Parathyroid adenoma (tissue), 2 donors: ENCODE results near the gene PALLD.
A peak's percentile ranks its signal among the peaks of the same experiment; 100 is the strongest.

Source experiments
- H2AFZ ChIP-seq: fragments of 300-600 bp; sonication (generic); one replicate; pipeline ENCODE4 v1.7.0; 2017; ENCODE audit warnings: antibody characterized with exemption, mild to moderate bottlenecking
- H3K27ac ChIP-seq: fragments of 300-600 bp; sonication (generic); one replicate; pipeline ENCODE4 v1.7.0; 2017
- H3K27me3 ChIP-seq: fragments of 300-600 bp; sonication (generic); one replicate; pipeline ENCODE4 v1.7.0; 2017; ENCODE audit warnings: low read length; ENCODE audit not compliant: control insufficient read depth, insufficient read depth
- H3K36me3 ChIP-seq: fragments of 300-600 bp; sonication (generic); one replicate; pipeline ENCODE4 v1.7.0; 2017; ENCODE audit warnings: low read length; ENCODE audit not compliant: control insufficient read depth, insufficient read depth
- H3K4me1 ChIP-seq: fragments of 300-600 bp; sonication (generic); one replicate; pipeline ENCODE4 v1.7.0; 2017; ENCODE audit warnings: control low read depth
- H3K4me2 ChIP-seq: fragments of 300-600 bp; sonication (generic); one replicate; pipeline ENCODE4 v1.7.0; 2017; ENCODE audit warnings: low read length
- H3K4me3 ChIP-seq: fragments of 300-600 bp; sonication (generic); one replicate; pipeline ENCODE4 v1.7.0; 2017; ENCODE audit warnings: low read depth, low read length
- H3K79me2 ChIP-seq: fragments of 300-600 bp; sonication (generic); one replicate; pipeline ENCODE4 v1.7.0; 2017; ENCODE audit warnings: control low read depth
- H3K9ac ChIP-seq: fragments of 300-600 bp; sonication (generic); one replicate; pipeline ENCODE4 v1.7.0; 2017; ENCODE audit warnings: mild to moderate bottlenecking
- H3K9me3 ChIP-seq: fragments of 300-600 bp; sonication (generic); one replicate; pipeline ENCODE4 v1.7.0; 2017; ENCODE audit warnings: low read length; ENCODE audit not compliant: control insufficient read depth
- CTCF ChIP-seq: fragments of 300-600 bp; sonication (generic); IDR thresholded peaks from one replicate; pipeline ENCODE4 v1.7.0; 2017; ENCODE audit warnings: antibody characterized with exemption, mild to moderate bottlenecking
- donor health status: primary hyperparathyroidism.

The PALLD gene

DNA sequence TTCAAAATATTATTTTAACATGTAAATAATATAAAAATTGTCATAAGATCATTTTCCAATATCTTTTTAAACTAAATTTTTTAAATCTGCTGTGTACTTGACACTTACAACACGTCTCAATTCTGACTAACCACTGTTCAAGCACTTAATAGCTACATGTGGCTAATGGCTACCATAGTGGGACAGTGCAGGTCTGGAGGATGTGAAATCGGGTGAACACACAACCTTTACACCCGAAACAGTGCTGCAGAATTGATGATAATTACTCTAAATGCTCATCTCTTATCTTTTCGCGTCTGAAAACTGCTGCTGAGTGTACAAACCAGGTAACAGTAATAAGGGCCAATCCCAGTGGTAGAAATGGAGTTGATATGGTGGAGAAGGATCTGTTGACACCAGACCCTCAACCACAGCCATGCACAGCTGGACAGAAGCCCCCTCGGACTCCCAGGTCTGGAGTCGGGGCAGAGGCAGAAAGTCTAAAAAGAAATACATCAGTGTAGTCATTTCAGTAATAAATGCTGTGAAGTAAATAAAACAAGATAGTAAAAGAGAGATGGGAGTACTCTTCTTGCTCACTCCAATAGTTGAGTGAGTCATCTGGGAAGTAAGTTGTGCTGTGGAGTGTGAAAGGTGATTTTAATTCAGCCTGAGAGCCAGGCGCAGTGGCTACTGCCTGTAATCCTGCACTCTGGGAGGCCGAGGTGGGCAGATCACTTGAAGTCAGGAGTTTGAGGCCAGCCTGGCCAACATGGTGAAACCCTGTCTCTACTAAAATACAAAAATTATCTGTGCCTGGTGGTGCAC is 363.2 kb downstream of the PALLD start:
- no peak for TF ChIP-seq CTCF
- Histone ChIP-seq H2AFZ (no peak overlapping the region), H3K27me3 (no peaks in the 10 kb centered on the region), H3K36me3 (no peaks in the 10 kb centered on the region), H3K9me3 (no peaks in the 10 kb centered on the region), H3K4me1 (peaks cover 4% of the 10 kb centered on the region), H3K9ac (no peak overlapping the region), H3K4me2 (no peak overlapping the region), H3K79me2 (peaks cover 12% of the 10 kb centered on the region), H3K27ac (peak overlapping the region; percentile 4), H3K4me3 (no peak overlapping the region)

- Histone ChIP-seq H3K9me3 (no peaks in the 10 kb centered on the region), H3K4me2 (no peak overlapping the region), H3K79me2 (peaks cover 10% of the 10 kb centered on the region), H3K4me3 (no peak overlapping the region), H3K27me3 (no peaks in the 10 kb centered on the region), H3K9ac (no peak overlapping the region), H3K4me1 (peaks cover 4% of the 10 kb centered on the region), H2AFZ (no peak overlapping the region), H3K27ac (no peak overlapping the region), H3K36me3 (no peaks in the 10 kb centered on the region)
- TF ChIP-seq CTCF = no peak
Observed at GRCh38 chr4:168860827-168861226, 364.0 kb downstream of the PALLD start.

DNA sequence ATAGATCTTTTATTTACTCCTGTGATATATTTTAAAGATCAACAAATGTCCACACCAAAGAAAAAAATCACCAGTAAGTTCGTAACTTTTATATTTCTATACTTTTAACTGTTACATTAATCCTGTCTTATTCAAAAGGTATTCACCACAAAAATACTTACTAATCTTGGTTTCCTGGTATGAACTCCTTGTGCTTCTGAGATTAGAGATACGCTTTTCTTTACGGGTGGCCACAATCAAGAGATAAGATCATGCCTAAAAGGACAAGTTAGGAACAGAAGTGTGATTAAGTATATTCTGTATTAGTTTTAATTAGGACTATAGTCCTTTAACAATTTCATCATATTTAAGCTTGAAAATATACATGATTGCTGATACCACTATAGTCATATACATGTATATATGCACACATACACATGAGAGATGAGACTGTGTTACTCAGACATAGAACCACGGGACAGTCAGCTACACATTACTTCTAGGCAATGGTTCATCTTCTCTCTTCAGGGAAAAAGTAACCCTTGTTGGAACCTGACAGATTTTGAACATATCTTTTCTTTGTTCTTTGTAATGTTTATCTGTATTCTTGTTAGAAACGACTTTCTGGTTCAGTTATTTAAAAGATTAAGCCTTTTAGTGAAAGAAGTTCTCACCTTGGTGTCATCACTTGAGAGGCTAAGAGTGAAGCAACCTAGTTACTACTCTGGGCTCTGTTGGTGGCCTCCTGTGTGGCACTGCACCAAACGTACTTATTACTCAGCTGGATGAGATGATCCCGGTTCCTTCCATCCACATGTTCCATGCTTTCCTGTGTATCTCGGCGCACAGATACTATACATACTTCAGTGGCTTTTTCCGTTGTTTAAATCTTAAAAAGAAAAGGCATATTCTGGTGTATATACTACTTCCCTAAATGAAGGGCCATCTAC is 367.1 kb downstream of the PALLD start:
- H3K4me3 ChIP-seq = no peak overlapping the region
- H3K4me2 ChIP-seq = no peak overlapping the region
- H3K27me3 ChIP-seq = no peaks in the 10 kb centered on the region
- H3K4me1 ChIP-seq = no peaks in the 10 kb centered on the region
- H3K79me2 ChIP-seq = peaks cover 6% of the 10 kb centered on the region
- H3K9ac ChIP-seq = no peak overlapping the region
- no peaks in the 10 kb centered on the region for H3K9me3 ChIP-seq
- no peak overlapping the region for H3K27ac ChIP-seq
- no peak overlapping the region for H2AFZ ChIP-seq
- no peaks in the 10 kb centered on the region for H3K36me3 ChIP-seq
- TF ChIP-seq CTCF = no peak

- Histone ChIP-seq H3K27ac (no peak overlapping the region), H3K9me3 (no peaks in the 10 kb centered on the region)
Observed at GRCh38 chr4:168864821-168865541, 368.1 kb downstream of the PALLD start.

More at GRCh38 chr4:168864821-168865541, 368.1 kb downstream of the PALLD start:
- Histone ChIP-seq H3K36me3 (no peaks in the 10 kb centered on the region), H3K9ac (no peak overlapping the region), H3K4me1 (no peaks in the 10 kb centered on the region), H3K27me3 (no peaks in the 10 kb centered on the region), H3K4me2 (no peak overlapping the region), H3K4me3 (no peak overlapping the region), H2AFZ (no peak overlapping the region), H3K79me2 (peaks cover 6% of the 10 kb centered on the region)
- no peak for TF ChIP-seq CTCF
